ENCODE results near the gene SLC2A6.

DNA sequence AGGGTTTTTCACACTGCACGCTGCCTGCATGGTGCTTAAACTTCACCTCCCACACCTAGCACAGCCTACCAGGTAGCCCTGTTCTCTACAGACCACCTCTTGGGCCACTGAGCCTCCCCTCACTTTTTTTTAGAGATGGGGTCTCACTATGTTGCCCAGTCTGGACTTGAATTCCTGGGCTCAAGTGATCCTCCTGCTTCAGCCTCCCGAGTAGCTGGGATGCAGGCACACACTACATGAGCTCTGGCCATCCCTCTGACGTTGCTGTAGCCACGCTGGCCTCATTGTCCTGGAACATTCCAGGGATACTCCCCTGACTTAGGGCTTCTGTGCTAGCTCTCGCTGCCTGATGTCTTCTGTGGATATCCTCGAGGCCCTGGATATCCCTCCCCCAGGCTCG lies 26.3 kb downstream of the SLC2A6 start:
- TF ChIP-seq CTCF (conservative IDR thresholded peaks at IDR 0.05 in 1 of 2, IDR thresholded peaks at IDR 0.05 in 1 of 2; ENCODE audit: low read depth in 1 of 2, low read length in 2 of 2): no peak
- TF ChIP-seq EZH2 (IDR thresholded peaks at IDR 0.05; ENCODE audit: low read length, missing control alignments): no peak
